NCI-H2171 (cell line): ENCODE results near the gene FTCDNL1.

Source experiments
- DNase-seq: peaks from one replicate; lab custom pipeline; 2025; lab: John Stamatoyannopoulos, UW

The FTCDNL1 gene

DNA sequence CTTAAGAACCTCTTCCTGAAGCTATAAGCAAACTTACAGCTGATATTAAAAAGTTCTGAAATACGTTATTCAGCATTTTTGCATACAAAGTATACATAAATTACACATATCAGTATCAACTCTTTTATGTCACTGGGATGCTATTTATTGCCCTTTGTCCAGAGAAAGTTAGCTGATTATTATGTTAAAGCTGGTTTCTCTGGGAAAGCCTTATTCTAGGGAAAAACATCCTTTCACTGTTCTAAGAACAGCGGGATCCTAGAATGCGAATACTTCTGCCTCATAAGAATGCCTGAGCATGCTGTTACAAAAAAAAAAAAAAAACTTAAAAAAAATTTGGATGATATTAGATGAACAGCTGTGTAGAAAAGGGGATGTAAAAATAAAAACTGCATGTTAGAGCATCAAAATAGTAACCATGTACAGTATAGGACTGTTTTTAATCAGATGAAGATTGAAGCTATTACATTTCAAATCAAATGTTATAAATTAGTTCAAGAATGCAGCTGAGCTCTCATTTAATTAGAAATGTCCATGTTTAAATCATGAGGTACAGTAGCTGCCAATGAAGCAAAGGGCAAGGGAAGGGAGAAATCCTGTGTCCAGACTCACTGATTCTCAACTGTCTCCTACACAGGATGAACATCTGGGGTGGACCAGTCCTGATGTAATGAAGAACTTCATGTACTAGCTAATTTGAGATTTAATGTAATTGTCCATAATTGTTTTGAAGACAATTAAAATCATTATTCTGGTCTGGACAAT, 8.2 kb downstream of the FTCDNL1 start:
- no peak for DNase-seq

DNA sequence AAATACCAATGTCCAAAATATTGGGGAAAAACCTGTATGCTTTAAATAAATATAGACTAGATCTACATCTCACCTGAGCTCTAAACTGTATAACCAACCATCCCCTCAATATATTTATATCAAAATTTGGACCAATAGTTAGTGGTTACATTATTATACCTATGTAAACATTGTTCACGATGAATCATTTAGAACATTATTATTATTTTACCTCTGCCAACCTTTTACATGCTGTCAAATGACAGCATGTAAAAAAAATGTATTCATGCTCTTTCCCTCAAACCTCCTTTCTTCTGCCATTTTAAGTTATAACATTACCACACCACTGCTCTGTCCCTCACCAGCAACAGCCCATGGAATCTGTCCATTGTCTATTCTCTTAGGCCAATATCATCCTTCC, 9.6 kb downstream of the FTCDNL1 start:
- no peak for DNase-seq

DNA sequence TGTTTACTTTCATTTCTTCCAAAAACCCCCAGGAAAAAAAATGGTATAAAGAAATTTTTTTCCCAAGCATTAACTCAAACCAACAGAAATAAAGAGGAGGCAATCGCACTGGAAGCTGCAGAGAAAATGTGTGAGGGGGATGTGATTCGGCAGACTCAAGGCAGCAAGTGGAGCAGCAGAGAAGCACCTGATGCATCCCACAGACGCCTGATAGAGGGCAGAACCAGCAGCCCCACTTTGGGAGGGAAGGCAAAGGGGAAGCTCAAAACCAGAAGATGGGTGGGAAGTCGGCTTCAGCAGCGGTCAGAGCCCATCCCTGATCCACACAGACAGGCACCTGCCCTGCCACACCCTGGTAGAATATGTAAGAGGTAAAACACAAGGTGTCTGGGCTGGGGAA, 12.6 kb downstream of the FTCDNL1 start:
- no peak for DNase-seq

DNA sequence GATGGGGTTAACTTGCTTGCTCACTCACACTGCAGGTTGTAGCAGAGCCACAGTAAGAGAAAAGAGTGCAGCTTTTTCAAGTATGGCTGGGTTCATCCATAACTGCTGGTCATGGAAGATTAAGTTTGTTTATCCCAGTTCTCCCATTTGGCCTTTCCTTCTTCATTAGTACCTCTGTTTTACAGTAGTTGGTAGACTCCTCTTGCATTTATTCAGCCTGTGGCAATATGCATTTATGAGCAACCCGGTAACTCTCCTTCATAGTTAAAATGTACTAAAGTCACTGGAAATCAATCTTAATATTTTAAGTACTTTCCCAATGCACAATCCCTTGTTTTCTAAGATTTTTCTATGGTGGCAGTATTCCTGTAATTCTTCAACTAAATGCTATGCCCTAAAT, 14.0 kb downstream of the FTCDNL1 start:
- DNase-seq = no peak

DNA sequence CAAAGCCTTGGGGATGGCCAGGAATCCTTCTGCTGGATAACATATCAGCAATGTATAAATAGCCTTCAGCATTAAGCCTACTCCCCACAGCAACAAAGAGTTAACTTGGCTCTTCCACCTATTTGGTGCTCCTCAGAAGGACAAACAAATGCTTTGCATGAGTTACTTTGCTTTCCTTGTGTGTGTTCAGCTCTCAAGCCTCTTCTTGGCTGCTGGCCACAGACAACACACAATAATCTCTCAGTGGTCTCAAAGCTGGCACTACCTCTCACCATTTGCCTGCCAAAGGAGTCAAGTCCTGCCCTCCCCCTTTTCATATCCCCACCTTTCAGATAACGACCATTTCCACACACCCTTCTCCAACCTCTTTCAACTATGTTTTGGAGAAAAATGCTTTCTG, 17.5 kb downstream of the FTCDNL1 start:
- DNase-seq = no peak

DNA sequence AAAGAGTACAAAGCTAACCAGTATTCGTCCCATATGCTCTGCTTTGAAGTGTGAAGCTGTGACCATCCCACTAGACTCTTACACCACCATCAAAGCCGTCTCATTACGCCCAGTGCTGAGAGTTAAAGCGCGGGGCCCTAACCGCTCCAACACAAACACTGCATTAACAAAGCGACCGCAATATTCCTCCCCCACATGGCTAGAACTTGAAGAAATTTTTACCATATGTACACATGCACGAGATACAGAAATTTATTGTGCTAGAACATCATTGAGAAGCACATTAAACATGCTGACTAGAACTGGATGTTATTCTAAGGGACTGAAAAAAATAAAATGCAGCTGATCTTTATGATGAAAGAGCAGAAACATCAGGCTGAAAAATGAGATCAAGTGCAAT, 20.5 kb downstream of the FTCDNL1 start:
- DNase-seq = no peak

DNA sequence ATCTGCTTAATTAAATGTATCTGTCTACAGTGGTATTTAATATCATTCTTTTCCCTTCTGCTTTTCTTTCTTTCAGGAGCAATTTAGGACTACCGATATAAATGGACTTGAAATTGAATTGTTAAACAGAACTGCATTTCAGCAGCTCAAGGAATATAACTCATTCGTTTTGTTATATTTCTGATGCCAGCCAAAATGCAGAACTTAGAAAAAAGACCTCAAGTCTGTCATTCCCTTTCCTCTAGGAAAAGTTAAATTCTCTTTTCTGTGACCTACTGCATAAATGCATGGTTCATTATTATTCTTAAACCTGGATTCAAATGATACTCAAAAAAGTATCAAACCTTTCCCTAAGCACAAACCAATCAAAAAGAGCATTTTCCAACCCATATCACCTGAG, 21.4 kb downstream of the FTCDNL1 start:
- no peak for DNase-seq

DNA sequence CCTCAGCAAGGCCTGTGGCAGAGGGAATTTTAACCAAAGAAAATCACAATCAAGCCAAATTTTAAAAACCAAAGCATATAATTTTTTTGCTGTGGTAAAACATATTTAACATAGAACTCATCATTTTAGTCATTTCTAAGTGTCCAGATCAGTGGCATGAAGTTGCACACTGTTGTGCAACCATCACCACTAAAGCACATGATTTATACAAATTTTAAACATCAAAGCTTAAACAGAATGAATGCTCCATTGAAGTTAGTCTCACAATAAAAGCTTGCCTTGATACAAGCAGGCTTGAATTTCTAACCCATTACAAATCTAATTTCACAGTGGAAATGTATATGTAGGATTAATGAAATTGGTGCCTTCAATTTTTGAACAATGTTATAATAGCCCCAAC, 31.2 kb downstream of the FTCDNL1 start:
- no peak for DNase-seq

DNA sequence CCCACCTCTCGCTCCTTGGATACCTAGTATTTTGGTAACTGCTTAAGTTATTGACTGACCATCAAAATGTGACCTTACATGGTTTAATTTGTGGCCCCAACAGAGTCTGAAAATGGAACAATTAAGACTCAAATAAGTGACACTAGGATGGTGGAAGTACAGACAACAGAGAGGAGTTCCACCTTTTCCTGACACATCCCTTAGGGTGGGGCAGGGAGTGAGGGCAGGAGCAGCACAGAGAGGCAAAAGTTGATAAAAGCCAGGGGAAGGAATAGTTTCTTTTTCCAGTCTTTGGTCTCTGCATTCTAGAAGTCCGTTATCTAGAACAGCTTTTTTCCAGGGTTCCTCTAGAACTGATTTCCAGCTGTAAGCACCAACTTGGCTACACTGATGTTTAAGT, 32.2 kb downstream of the FTCDNL1 start:
- no peak for DNase-seq

DNA sequence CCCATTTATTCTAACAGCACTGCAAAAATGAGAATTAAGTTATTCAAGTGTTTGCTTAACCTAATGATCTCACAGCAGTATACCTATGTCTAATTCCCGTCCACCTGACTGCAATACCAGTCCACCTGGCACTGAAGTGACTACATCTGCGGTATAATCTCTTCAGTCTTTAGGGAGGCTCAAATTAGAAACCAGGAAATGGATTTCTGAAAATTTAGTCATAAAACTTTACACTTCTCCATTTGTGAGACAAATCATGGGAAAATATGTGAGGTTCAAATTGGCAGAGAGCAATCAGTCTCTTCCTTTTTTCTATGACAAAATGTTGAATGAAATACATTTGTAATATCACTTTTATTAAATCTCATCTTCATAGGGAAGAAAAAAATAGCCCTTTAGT, 33.0 kb downstream of the FTCDNL1 start:
- DNase-seq = no peak

DNA sequence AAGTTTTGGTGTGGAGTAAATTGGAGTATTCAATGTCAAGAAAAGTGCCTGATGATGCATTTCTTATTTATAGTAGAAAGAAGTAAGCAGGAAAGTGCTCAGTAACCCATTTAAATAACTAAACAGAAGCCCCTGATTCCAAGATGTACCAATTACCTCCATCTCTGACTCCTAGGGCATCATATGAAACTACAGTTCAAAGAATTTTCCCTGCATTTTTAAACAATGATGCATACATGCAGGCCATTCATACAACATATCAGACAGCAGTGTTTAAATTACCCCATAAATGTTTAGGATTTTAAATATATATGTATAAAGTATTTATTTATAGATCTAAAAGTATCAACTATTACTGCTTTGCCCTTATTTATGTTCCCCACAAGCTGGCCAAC, 36.2 kb downstream of the FTCDNL1 start:
- DNase-seq = no peak

DNA sequence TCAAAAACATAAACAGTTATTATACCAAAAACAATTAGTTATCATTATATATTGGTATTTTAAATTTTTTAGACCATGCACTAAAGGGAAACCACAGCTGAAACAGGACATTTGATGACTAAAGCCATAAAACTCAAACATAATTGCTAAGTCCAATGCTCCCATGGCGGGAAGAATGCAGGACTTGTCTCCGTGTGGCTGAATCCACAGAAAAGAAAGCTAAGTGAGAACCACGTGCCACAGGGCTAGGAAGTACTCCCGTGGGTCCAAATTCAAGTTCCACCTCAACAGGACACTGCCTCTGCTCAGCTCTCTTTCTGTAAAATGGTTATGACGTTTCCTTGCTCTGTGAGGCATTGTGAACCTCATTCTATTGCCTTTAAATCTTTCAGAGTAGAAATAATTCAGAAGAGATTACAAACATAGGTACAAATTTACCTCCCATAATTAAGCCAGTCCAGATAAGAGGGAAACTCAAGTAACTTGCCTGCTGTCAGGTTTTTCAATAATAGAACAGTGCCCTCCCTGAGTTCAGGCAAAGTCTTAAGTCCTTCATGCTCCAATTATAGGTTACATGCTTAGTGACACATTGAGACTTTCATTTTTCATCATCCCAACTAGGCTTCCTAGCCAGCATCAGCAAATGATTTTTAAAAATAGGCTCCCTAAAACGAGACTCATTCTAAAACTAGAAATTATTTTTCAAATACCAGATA, 36.7 kb downstream of the FTCDNL1 start:
- no peak for DNase-seq

DNA sequence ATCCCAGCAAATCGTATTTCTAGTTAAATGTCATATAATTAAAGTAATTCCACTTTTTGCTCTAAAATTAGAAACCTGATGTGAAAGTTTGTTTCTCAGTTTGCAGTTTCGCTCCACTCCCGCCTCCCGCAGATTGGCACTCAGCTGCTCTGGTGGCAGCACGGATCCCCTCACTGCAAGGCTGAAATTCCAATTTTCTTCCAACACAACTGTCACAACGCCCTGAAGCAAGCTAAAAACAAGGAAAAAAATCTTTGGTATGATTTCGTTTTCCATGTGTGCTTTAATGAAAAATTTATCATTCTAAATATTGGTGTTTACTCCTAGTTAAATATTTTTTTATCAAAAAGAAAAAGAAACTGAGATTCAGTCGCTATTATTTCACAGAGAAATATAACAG, 38.5 kb downstream of the FTCDNL1 start:
- DNase-seq = no peak

DNA sequence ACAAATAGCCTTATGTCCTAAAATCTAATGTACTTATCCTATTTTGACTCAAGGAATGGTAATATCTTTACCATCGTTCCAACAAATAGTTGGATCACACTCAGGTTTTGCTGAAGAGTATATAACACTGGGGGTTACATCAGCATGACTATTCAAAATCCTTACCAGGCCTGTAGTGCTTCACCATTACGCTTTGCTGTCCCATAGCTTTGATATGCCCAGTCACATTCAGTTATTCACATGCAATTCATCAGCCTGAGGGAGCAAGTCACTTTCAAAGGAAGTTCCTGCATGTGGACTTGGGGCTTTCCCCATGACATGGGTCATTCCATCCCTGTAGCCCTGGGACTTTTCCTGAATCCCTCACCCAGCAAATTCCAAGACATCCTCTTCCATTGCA, 39.6 kb downstream of the FTCDNL1 start:
- no peak for DNase-seq

DNA sequence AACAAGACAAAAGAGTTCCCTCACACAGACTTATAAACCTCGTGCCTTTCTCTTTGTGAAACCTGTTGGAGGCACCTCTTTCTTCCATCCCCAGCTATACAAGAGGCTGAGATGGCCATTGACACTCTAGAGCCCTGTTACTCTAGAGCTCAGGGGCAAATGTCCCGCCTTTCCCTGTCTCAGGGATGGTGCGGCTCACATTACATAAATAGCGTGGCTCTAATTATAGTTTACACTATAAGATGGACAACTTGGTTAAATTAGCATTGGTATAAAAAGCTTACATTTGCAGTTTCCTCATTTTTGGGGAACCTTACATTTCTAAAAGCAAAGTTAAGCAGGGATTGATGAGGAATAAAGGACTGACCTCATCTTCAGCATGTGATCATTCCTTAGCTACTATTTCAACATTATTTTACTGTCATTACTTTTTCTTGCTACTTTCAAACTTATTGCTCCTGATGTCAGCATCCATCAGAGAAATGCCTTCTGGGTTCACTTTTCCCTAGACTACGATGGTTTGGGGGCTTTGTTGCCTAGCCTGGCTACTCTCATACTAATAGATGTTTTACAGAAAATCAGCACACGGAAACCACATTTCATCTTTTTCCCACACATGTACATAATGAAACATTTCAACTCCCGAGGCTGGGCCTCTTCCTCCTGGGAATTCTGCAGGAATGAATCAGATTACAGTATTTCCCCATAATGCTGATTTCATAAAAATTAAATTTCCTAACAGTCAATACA, 40.4 kb downstream of the FTCDNL1 start:
- no peak for DNase-seq

DNA sequence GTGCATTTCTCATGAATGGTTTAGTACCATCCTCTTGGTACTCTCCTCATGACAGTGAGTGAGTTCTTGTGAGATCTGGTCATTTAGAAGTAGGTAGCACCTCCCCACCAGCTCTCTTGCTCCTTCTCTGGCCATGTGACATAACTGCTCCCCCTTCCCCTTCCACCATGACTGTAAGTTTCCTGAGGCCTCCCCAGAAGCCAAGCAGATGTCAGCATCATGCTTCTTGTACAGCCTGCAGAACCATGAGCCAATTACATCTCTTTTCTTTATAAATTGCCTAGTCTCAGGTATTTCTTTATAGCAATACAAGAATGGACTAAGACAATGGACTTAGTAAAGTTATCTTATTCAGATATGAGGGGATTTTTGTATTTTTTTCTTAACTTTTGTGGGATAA, 43.0 kb downstream of the FTCDNL1 start:
- DNase-seq = no peak

DNA sequence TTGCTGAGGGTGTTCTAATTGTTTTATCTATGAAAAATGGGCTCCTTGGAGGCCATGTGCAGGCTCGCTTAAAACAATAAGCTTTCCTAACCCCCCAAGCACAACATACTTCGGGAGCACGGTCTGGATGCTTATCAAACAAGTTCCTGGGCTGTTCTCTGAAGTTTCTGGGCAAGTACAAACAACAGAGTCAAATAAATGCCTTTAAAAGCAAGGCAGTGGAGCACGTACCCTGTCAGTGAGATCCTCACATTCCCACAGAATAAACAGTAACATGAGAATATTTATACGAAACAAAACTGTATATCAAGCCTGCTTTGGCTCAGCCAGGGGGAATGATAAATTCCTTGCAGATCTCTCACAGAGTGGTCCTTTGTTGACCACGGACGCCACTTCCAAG, 44.8 kb downstream of the FTCDNL1 start:
- no peak for DNase-seq

DNA sequence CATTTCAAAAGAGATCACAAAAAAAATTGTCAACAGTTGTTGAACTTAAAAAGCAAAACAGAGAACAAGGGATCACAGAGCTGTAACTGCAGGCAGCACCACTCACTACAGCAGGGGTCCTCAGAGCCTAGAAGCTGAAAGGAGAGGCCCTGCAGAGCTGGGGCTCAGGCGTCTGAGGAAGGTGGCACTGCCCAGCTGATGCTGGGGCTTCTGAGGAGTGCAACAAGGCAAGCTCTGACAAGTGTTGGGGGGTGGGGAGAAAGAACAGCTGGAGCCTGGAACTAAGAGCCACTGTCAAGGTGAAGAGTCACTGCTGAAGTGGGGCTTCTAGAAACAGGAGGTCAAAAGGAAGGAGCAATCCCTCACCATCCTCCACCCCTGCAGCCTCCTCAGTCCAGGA, 46.2 kb downstream of the FTCDNL1 start:
- DNase-seq = no peak

DNA sequence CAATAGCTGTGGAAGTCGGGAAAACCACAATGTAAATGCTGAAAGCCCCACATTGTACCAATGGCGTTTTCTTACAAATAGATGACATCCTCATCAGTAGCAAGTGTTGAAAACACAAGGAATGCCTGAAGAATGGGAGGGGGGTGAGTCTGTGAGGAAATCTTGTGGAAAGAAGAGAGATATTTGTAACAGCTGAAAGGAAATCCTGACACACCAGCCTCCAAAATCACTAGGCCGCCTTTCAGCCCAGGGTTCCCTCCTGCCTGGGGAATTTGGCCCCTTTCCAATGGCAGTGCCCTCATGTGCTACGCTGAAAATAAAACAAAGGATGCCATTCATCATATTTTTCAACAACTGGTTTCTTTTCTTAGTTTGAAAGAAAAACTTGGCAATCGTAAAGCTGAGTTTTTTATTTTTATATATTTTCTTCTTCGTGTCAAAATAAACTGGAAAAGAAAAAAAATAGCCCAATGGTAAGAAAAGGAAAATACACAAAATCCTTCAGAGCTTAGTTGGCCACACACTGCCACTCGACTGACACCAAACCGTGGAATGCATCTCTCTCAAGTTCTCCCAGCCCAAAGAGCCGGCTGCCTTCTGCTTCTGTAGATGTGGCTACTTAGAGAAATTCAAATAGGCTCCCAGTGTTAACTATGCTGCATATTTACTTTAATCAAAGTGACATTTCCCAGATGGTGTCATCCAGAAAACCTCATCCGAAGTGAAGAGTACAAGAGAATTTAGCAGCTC, 52.0 kb downstream of the FTCDNL1 start:
- DNase-seq = no peak

DNA sequence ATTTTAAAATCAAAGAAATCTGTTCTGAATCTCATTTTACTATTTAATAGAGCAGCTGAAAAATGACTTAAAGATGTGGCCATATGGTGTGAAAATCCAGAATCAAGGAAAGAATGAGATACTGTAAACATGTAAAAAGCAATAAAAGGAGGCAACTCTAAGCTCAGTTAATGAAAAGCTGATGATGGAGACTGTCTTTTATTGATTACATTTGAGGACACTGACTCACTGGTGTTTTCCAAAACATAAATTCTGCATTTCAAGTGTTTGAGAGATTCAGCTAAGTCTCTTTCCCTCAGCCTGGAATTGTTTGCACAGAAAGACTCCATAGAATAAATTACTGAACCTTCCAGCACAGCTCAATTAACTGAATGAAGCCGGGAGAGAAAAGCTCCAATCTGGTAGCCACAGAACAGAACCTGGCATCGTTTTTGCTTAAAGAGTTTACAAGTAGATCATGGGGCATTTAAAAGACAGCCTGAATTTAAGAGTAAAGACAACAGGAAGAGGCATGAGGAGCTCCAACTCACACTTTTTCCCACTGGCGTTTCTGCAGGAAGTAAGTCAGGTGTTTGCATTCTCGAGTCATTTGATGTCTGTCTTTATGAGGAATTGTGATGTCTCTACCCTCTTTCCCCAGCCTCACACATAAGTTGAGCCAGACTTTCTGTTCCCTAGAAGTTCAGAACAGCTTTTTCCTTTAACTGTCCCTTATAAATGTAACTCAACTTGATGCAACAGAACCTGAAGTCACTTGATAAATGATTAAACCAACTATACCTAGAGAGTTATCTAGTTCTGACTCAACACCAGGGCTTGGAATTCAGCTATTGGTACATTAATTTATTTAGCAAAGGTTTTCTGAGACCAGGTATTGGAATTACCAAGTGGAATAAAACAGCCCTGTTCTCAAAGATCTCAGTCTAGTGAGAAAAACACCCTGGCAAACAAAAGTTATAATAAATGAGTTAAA, 53.3 kb downstream of the FTCDNL1 start:
- DNase-seq = no peak

DNA sequence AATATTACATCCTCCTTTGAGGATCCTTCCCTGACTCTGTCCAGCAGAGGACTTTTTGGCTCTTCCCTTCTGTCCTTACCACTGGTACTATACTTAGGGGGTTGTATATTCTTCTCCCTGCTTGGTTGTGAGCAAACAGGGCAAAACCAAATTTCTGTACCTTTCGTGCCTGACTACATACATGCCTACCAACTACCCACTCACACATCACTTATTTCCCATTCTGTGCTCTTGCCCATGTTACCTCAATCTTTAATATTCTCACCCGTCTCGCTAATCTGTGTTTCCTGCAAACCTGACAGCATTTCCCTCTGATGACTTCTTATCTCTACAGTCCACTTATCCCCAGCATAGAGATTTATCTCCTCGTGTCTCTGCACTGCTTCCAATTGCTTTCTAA, 58.6 kb downstream of the FTCDNL1 start:
- DNase-seq = no peak
